SK-N-MC (cell line): ENCODE measurements around the gene MYO5C.

ENCODE experiments used
- DNase-seq: peaks from one replicate; pipeline ENCODE4 v3.0.0-alpha.2; 2011; ENCODE audit warnings: low read depth, low spot score
- H3K27ac ChIP-seq: fragments of 200-600 bp; sonication (generic); 2 replicates; pipeline ENCODE4 v1.5.1; 2016; ENCODE audit warnings: mixed run types
- H3K36me3 ChIP-seq: fragments of 200-600 bp; sonication (generic); 2 replicates; pipeline ENCODE4 v1.6.1; 2017; ENCODE audit warnings: antibody characterized with exemption, low read length, mixed read lengths; ENCODE audit not compliant: insufficient read depth
- H3K4me3 ChIP-seq: fragments of 200-600 bp; sonication (generic); 2 replicates; pipeline ENCODE4 v1.5.1; 2016
- H3K9ac ChIP-seq: fragments of 200-600 bp; sonication (generic); 2 replicates; pipeline ENCODE4 v1.8.0; 2017; ENCODE audit warnings: mixed run types, mixed read lengths; ENCODE audit not compliant: insufficient read length
- H3K9me3 ChIP-seq: fragments of 200-600 bp; sonication (generic); 2 replicates; pipeline ENCODE4 v1.6.1; 2017; ENCODE audit warnings: low read depth, mild to moderate bottlenecking, antibody characterized with exemption, low read length, moderate library complexity, mixed read lengths
- EZH2 ChIP-seq: fragments of 200-600 bp; sonication (generic); IDR thresholded peaks from one replicate; pipeline ENCODE4 v1.6.1; 2017; ENCODE audit warnings: antibody characterized with exemption
- FOXP2 ChIP-seq: optimal IDR thresholded peaks from 2 replicates; pipeline ENCODE3; 2011; ENCODE audit warnings: mild to moderate bottlenecking, moderate library complexity; ENCODE audit not compliant: insufficient read depth; ENCODE audit errors: extremely low read length, control extremely low read depth
- POLR2AphosphoS5 ChIP-seq: IDR thresholded peaks from 2 replicates; pipeline ENCODE4 v1.6.1; 2012; ENCODE audit warnings: mild to moderate bottlenecking, low read depth, low read length, borderline replicate concordance

The MYO5C gene

GRCh38 chr15:52186651-52187486 lies 108.7 kb downstream of the MYO5C start:
- no peak for DNase-seq
- TF ChIP-seq FOXP2 (no peak), EZH2 (no peak), POLR2AphosphoS5 (no peak)
- no peak overlapping the region for H3K9ac ChIP-seq

GRCh38 chr15:52185151-52185561 lies 110.4 kb downstream of the MYO5C start:
- H3K27ac ChIP-seq = no peak overlapping the region

More at GRCh38 chr15:52186651-52187486, 108.7 kb downstream of the MYO5C start:
- Histone ChIP-seq H3K4me3 (no peak overlapping the region), H3K9me3 (no peaks in the 10 kb centered on the region), H3K27ac (no peak overlapping the region), H3K36me3 (no peaks in the 10 kb centered on the region)

DNA sequence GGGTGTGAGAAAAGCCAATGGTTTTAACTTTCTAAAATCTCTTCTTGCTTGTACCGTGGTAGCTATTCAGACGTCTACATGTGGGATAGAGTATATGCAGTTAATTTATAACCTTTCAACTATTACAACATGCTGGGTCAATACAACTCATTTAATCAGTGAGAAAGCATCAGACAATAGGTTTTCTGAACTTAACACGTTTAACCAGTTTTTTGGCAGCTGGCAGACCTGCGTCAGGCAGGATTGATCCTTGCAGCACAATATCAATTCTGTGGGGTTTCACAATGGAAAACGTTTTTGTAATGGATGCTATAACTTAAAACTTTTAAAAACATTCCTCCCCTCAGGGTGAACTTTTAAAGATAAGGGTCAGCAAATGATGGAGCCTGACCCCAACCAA lies 110.9 kb downstream of the MYO5C start:
- no peaks in the 10 kb centered on the region for H3K9me3 ChIP-seq
- no peak overlapping the region for H3K4me3 ChIP-seq
- no peak for TF ChIP-seq POLR2AphosphoS5
- TF ChIP-seq FOXP2 = no peak
- TF ChIP-seq EZH2 = no peak
- no peak overlapping the region for H3K9ac ChIP-seq
- H3K36me3 ChIP-seq = no peaks in the 10 kb centered on the region
- no peak for DNase-seq
- no peak overlapping the region for H3K27ac ChIP-seq

More at GRCh38 chr15:52185151-52185561, 110.4 kb downstream of the MYO5C start:
- no peak for DNase-seq
- Histone ChIP-seq H3K4me3 (no peak overlapping the region), H3K36me3 (no peaks in the 10 kb centered on the region), H3K9me3 (no peaks in the 10 kb centered on the region), H3K9ac (no peak overlapping the region)
- no peak for TF ChIP-seq FOXP2
- TF ChIP-seq POLR2AphosphoS5 = no peak
- TF ChIP-seq EZH2 = no peak

DNA sequence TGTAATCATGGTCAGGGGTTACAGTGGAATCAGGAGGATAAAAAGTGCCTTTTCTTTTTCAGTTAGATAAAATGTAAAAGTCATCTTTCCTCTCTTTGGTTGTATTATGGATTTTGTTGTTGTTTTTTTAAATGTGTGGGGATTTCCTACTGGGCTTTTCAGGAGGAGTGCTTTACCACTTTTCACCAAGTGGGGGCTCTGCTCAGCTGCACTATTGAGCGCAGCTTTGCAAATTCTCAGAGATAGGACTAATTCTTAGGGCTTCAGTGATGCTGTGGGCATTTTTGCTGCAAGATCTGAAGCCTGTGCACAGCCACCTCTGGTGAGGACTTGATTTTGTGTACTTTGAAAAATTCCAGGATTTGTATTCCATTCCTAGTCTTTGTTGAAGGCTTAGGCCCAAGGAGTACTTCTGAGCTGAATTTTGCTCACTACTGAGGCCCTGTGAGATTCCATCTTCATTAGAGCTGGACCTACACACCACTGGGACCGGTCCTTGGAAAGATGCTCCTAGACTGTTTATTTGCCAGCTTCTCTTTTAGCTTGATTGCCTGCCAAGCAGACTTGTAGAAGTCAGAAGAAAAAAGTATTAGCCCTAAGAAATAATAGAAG lies 111.9 kb downstream of the MYO5C start:
- no peak for DNase-seq
- no peaks in the 10 kb centered on the region for H3K36me3 ChIP-seq
- H3K27ac ChIP-seq = no peak overlapping the region
- H3K9me3 ChIP-seq = no peaks in the 10 kb centered on the region
- TF ChIP-seq EZH2 = no peak
- TF ChIP-seq POLR2AphosphoS5 = no peak
- no peak for TF ChIP-seq FOXP2
- H3K4me3 ChIP-seq = no peak overlapping the region
- no peak overlapping the region for H3K9ac ChIP-seq

GRCh38 chr15:52181938-52182780 lies 113.4 kb downstream of the MYO5C start:
- H3K9me3 ChIP-seq = no peaks in the 10 kb centered on the region
- TF ChIP-seq FOXP2 = no peak
- no peak for TF ChIP-seq POLR2AphosphoS5
- TF ChIP-seq EZH2 = no peak
- H3K9ac ChIP-seq = no peak overlapping the region
- no peaks in the 10 kb centered on the region for H3K36me3 ChIP-seq
- H3K27ac ChIP-seq = no peak overlapping the region
- no peak for DNase-seq
- H3K4me3 ChIP-seq = no peak overlapping the region

GRCh38 chr15:52180851-52181450 lies 114.7 kb downstream of the MYO5C start:
- no peak overlapping the region for H3K9ac ChIP-seq
- H3K9me3 ChIP-seq = no peaks in the 10 kb centered on the region
- no peak for DNase-seq
- H3K36me3 ChIP-seq = no peaks in the 10 kb centered on the region
- H3K27ac ChIP-seq = no peak overlapping the region
- H3K4me3 ChIP-seq = no peak overlapping the region
- no peak for TF ChIP-seq POLR2AphosphoS5
- no peak for TF ChIP-seq EZH2
- no peak for TF ChIP-seq FOXP2

GRCh38 chr15:52180196-52180835 lies 115.3 kb downstream of the MYO5C start:
- H3K4me3 ChIP-seq = peak overlapping the region; percentile 92
- DNase-seq = no peak
- H3K27ac ChIP-seq = no peak overlapping the region

More at GRCh38 chr15:52180196-52180835, 115.3 kb downstream of the MYO5C start:
- H3K36me3 ChIP-seq = no peaks in the 10 kb centered on the region
- H3K9ac ChIP-seq = peak overlapping the region; percentile 72
- no peaks in the 10 kb centered on the region for H3K9me3 ChIP-seq
- no peak for TF ChIP-seq POLR2AphosphoS5
- TF ChIP-seq FOXP2 = no peak
- TF ChIP-seq EZH2 = no peak
